ENCODE results near the gene SLC12A9.

Gene SLC12A9

DNA sequence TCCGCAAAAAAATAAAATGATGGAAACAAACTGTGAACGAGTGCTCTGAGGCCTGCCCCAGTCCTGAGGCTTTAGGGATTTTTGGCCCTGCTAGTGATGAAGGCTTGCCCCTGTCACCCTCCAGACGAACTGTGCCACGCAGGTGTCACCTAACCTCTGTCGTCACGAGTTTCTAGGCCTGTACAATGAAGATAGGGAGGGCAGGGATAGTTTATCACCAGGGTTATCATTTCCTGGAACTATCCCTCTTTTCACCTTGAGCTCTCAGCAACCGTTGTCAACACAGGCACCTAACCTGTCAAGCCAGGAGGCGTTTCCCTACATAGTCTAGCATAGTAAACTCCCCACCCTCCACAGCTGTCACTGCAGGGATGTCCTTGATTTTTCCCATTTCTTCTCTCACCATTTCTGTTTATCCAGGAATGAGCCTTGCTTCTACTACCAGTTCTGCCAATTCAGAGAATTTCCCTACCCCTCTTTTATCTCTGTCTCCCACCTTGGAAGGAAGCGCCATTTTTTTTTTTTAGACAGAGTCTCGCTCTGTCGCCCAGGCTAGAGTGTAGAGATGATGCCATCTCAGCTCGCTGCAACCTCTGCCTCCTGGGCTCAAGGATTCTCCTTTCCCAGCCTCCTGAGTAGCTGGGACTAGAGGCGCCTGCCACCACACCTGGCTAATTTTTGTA is 45.4 kb downstream of the SLC12A9 start:
- Histone ChIP-seq H4K20me1 (ENCODE audit: insufficient read depth, low read length) (no peaks in the 10 kb centered on the region), H3K9ac (ENCODE audit: low read length) (no peak overlapping the region), H3K9me3 (ENCODE audit: insufficient read depth, low read length) (no peaks in the 10 kb centered on the region), H3K4me1 (ENCODE audit: low read length) (peaks cover 4% of the 10 kb centered on the region; the same call in 1 of the 2 replicates), H3K79me2 (ENCODE audit: low read length) (no peaks in the 10 kb centered on the region), H3K27me3 (ENCODE audit: low read depth, low read length) (peaks cover 2% of the 10 kb centered on the region; the same call in 1 of the 2 replicates), H3K27ac (ENCODE audit: low read length) (no peak overlapping the region), H3K4me2 (ENCODE audit: low read length) (no peak overlapping the region), H3K36me3 (replicated peaks; ENCODE audit: low read depth, low read length) (no peaks in the 10 kb centered on the region), H3K4me3 (ENCODE audit: low read length) (no peak overlapping the region), H2AFZ (ENCODE audit: low read depth, low read length) (no peak overlapping the region)
- TF ChIP-seq EZH2phosphoT487 (IDR thresholded peaks at IDR 0.05; ENCODE audit: low read depth): no peak
- TF ChIP-seq, protein P1, sequence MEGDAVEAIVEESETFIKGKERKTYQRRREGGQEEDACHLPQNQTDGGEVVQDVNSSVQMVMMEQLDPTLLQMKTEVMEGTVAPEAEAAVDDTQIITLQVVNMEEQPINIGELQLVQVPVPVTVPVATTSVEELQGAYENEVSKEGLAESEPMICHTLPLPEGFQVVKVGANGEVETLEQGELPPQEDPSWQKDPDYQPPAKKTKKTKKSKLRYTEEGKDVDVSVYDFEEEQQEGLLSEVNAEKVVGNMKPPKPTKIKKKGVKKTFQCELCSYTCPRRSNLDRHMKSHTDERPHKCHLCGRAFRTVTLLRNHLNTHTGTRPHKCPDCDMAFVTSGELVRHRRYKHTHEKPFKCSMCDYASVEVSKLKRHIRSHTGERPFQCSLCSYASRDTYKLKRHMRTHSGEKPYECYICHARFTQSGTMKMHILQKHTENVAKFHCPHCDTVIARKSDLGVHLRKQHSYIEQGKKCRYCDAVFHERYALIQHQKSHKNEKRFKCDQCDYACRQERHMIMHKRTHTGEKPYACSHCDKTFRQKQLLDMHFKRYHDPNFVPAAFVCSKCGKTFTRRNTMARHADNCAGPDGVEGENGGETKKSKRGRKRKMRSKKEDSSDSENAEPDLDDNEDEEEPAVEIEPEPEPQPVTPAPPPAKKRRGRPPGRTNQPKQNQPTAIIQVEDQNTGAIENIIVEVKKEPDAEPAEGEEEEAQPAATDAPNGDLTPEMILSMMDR (IDR thresholded peaks at IDR 0.05; ENCODE audit: low read depth, low read length): no peak

DNA sequence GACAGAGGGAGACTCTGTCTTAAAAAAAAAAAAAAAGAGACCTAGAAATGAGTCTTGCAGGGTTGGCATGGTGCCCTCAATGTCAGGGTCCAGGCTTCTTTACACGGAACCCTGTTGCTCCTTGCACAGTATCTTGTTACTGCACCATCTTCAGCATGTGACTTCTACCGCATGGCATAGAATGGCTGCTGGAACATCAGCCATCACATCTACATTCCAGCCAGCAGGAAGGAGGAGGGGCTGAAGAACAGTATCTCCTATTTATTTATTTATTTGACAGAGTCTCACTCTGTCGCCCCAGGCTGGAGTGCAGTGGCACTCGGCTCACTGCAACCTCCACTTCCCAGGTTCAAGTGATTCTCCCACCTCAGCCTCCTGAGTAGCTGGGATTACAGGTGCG is 46.9 kb downstream of the SLC12A9 start:
- H4K20me1 ChIP-seq (ENCODE audit: insufficient read depth, low read length): no peaks in the 10 kb centered on the region
- no peak overlapping the region for H3K4me2 ChIP-seq (ENCODE audit: low read length)
- no peaks in the 10 kb centered on the region for H3K79me2 ChIP-seq (ENCODE audit: low read length)
- H3K27me3 ChIP-seq (ENCODE audit: low read depth, low read length): peaks cover 2% of the 10 kb centered on the region; the same call in 1 of the 2 replicates
- TF ChIP-seq, protein P1 (IDR thresholded peaks at IDR 0.05; ENCODE audit: low read depth, low read length): no peak
- TF ChIP-seq EZH2phosphoT487 (IDR thresholded peaks at IDR 0.05; ENCODE audit: low read depth): no peak
- H3K27ac ChIP-seq (ENCODE audit: low read length): no peak overlapping the region
- no peak overlapping the region for H3K9ac ChIP-seq (ENCODE audit: low read length)
- no peak overlapping the region for H2AFZ ChIP-seq (ENCODE audit: low read depth, low read length)
- H3K4me3 ChIP-seq (ENCODE audit: low read length): no peak overlapping the region
- no peaks in the 10 kb centered on the region for H3K36me3 ChIP-seq (replicated peaks; ENCODE audit: low read depth, low read length)
- H3K4me1 ChIP-seq (ENCODE audit: low read length): peaks cover 4% of the 10 kb centered on the region; the same call in 1 of the 2 replicates
- no peaks in the 10 kb centered on the region for H3K9me3 ChIP-seq (ENCODE audit: insufficient read depth, low read length)

DNA sequence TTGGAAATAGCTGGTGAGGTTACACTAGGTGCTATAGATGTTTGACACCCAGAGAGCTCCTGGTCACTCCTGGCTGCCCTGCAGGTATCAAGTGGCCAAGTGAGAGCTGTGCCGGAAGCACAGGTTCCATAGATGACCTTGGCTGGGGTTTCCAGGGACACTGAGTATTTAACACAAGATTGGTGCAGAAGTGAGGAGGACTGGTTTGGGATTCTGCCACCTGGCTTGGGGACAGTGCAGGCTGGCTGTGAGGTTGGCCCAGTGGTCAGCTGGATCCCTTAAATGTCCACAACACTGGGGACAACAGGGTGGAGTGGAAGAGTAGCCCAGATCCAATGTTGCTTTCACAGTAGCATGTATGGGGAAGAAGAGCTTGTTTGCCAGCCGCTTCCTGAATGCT is 48.5 kb downstream of the SLC12A9 start:
- Histone ChIP-seq H3K9ac (ENCODE audit: low read length) (no peak overlapping the region), H4K20me1 (ENCODE audit: insufficient read depth, low read length) (no peaks in the 10 kb centered on the region), H3K27me3 (ENCODE audit: low read depth, low read length) (peaks cover 2% of the 10 kb centered on the region; the same call in 1 of the 2 replicates), H3K4me1 (ENCODE audit: low read length) (no peaks in the 10 kb centered on the region), H3K4me2 (ENCODE audit: low read length) (no peak overlapping the region), H3K27ac (ENCODE audit: low read length) (no peak overlapping the region), H3K79me2 (ENCODE audit: low read length) (no peaks in the 10 kb centered on the region), H2AFZ (ENCODE audit: low read depth, low read length) (no peak overlapping the region), H3K4me3 (ENCODE audit: low read length) (no peak overlapping the region), H3K36me3 (replicated peaks; ENCODE audit: low read depth, low read length) (no peaks in the 10 kb centered on the region), H3K9me3 (ENCODE audit: insufficient read depth, low read length) (no peaks in the 10 kb centered on the region)
- no peak for TF ChIP-seq EZH2phosphoT487 (IDR thresholded peaks at IDR 0.05; ENCODE audit: low read depth)
- TF ChIP-seq, protein P1 (IDR thresholded peaks at IDR 0.05; ENCODE audit: low read depth, low read length): no peak

DNA sequence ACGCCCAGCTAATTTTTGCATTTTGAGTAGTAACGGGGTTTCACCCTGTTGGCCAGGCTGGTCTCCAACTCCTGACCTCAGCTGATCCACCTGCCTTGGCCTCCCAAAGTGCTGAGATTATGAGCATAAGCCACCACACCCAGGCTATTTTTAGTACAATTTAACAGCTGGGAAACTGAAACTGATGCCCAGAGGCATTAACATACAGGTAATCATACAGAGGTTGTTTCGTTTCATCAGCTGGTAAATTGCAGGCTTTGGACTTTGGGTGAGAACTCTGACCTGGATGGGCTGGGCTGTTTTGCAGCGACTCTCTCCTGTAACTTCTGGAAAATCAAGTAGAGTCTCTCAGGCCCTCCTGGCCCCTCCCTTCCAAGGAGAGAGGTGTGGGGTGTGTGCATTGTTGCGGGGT is 49.4 kb downstream of the SLC12A9 start:
- Histone ChIP-seq H3K9me3 (ENCODE audit: insufficient read depth, low read length) (no peaks in the 10 kb centered on the region), H3K4me3 (ENCODE audit: low read length) (no peak overlapping the region)

More for the DNA sequence above, 49.4 kb downstream of the SLC12A9 start:
- Histone ChIP-seq H3K79me2 (ENCODE audit: low read length) (no peaks in the 10 kb centered on the region), H4K20me1 (ENCODE audit: insufficient read depth, low read length) (no peaks in the 10 kb centered on the region), H2AFZ (ENCODE audit: low read depth, low read length) (no peak overlapping the region), H3K27ac (ENCODE audit: low read length) (no peak overlapping the region), H3K27me3 (ENCODE audit: low read depth, low read length) (peaks cover 2% of the 10 kb centered on the region; the same call in 1 of the 2 replicates), H3K4me1 (ENCODE audit: low read length) (no peaks in the 10 kb centered on the region), H3K36me3 (replicated peaks; ENCODE audit: low read depth, low read length) (no peaks in the 10 kb centered on the region), H3K9ac (ENCODE audit: low read length) (no peak overlapping the region), H3K4me2 (ENCODE audit: low read length) (no peak overlapping the region)
- TF ChIP-seq, protein P1 (IDR thresholded peaks at IDR 0.05; ENCODE audit: low read depth, low read length): no peak
- no peak for TF ChIP-seq EZH2phosphoT487 (IDR thresholded peaks at IDR 0.05; ENCODE audit: low read depth)

Measured in OCI-LY3 (cell line).